ENCODE measurements around the gene MAGIX.

DNA sequence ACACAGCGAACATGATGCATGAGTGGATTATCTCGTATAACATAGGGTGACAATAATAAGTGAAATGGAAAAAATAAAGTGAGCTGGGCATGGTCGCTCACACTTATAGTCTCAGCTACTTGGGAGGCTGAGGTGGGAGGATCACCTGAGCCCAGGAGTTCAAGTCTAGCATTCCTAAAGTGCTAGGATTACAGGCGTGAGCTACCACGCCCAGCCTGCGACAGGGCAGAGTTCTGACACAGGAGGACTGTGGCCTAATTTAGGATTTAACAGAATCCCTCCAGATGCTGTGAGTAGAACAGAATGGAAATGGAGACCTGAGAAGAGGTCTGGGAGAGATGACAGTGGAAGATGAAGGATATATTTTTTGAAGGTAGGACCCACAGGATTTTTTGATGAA is 27.0 kb downstream of the MAGIX start:
- TF ChIP-seq, protein P1, sequence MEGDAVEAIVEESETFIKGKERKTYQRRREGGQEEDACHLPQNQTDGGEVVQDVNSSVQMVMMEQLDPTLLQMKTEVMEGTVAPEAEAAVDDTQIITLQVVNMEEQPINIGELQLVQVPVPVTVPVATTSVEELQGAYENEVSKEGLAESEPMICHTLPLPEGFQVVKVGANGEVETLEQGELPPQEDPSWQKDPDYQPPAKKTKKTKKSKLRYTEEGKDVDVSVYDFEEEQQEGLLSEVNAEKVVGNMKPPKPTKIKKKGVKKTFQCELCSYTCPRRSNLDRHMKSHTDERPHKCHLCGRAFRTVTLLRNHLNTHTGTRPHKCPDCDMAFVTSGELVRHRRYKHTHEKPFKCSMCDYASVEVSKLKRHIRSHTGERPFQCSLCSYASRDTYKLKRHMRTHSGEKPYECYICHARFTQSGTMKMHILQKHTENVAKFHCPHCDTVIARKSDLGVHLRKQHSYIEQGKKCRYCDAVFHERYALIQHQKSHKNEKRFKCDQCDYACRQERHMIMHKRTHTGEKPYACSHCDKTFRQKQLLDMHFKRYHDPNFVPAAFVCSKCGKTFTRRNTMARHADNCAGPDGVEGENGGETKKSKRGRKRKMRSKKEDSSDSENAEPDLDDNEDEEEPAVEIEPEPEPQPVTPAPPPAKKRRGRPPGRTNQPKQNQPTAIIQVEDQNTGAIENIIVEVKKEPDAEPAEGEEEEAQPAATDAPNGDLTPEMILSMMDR (conservative IDR thresholded peaks at IDR 0.05; ENCODE audit: low read depth in 2 of 2), result no peak
- TF ChIP-seq CREB1 (CRISPR knock-in tag; IDR thresholded peaks at IDR 0.05; ENCODE audit: low read depth), result no peak
- no peak for TF ChIP-seq POLR2AphosphoS5 (IDR thresholded peaks at IDR 0.05; ENCODE audit: low read depth)
- no peak for TF ChIP-seq EZH2 (IDR thresholded peaks at IDR 0.05; ENCODE audit: low read depth, unreplicated experiment)
- TF ChIP-seq, protein P2, sequence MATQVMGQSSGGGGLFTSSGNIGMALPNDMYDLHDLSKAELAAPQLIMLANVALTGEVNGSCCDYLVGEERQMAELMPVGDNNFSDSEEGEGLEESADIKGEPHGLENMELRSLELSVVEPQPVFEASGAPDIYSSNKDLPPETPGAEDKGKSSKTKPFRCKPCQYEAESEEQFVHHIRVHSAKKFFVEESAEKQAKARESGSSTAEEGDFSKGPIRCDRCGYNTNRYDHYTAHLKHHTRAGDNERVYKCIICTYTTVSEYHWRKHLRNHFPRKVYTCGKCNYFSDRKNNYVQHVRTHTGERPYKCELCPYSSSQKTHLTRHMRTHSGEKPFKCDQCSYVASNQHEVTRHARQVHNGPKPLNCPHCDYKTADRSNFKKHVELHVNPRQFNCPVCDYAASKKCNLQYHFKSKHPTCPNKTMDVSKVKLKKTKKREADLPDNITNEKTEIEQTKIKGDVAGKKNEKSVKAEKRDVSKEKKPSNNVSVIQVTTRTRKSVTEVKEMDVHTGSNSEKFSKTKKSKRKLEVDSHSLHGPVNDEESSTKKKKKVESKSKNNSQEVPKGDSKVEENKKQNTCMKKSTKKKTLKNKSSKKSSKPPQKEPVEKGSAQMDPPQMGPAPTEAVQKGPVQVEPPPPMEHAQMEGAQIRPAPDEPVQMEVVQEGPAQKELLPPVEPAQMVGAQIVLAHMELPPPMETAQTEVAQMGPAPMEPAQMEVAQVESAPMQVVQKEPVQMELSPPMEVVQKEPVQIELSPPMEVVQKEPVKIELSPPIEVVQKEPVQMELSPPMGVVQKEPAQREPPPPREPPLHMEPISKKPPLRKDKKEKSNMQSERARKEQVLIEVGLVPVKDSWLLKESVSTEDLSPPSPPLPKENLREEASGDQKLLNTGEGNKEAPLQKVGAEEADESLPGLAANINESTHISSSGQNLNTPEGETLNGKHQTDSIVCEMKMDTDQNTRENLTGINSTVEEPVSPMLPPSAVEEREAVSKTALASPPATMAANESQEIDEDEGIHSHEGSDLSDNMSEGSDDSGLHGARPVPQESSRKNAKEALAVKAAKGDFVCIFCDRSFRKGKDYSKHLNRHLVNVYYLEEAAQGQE (IDR thresholded peaks at IDR 0.05; ENCODE audit: unreplicated experiment), result no peak
- TF ChIP-seq ZNF331 (CRISPR knock-in tag; IDR thresholded peaks at IDR 0.05; ENCODE audit: low read depth), result no peak
- no peak for TF ChIP-seq EZH2phosphoT487 (IDR thresholded peaks at IDR 0.05; ENCODE audit: unreplicated experiment)
